ENCODE data around the gene AGPAT2.
A peak's percentile ranks its signal among the peaks of the same experiment; 100 is the strongest.

DNA sequence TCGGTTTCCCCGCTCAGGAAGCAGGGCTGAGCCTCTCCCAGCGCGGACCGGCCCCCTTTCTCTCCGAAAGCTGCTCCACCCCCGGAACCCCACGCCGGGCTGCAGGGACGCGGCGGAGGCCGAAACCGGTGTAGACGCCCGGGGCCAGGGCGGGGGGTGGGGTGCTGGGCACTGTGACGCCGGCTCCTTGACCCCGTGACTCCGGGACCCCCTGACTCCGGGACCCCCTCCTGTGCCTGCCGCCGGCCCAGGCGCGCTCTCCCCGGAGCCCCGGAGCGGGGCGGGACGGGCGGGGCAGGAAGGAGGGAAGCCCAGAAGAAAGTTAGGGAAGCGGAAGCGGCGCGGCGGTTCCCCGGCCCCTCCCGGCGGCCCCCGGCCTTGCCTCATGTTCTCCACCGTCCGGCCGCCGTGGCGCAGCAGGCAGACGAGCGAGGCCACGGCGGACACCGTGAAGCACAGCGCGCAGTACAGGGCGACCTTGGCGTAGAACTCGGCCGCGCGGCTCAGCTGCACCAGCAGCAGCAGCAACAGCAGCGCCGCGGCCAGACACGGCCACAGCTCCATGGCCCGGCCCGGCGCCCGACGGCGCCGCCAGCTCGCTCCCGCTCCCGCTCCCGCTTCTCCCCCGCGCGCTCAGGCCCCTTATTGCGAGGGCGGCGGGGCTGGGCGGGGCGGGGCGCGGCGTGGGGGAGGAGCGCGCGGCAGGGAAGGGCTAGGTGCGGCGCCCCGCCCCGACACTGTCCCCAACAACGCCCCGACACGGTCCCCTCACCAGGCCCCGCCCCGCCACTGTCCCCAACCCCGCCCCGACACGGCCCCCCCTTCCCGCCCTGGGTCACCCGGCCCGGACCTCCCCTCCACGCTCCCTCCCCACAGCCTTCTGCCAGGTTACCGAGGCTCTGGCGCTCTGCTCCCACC, at the start of gene AGPAT2:
- TF ChIP-seq CTCF (tag by site-specific recombination; IDR thresholded peaks at IDR 0.05) (peak; percentile 45; the same call in 1 of the 2 replicates), ZEB2 (tag by site-specific recombination; IDR thresholded peaks at IDR 0.05) (no peak; the same call in 1 of the 2 replicates), ZNF175 (tag by site-specific recombination; IDR thresholded peaks at IDR 0.05) (no peak), ZNF423 (tag by site-specific recombination; IDR thresholded peaks at IDR 0.05) (0 out of 2 replicates have a peak, but pooled peaks have one; percentile 32), PATZ1 (tag by site-specific recombination; IDR thresholded peaks at IDR 0.05) (peak; percentile 61; the same call in 1 of the 2 replicates), ZNF19 (tag by site-specific recombination; IDR thresholded peaks at IDR 0.05; ENCODE audit: low read depth) (no peak), ZSCAN16 (tag by site-specific recombination; IDR thresholded peaks at IDR 0.05) (no peak), ZNF214 (tag by site-specific recombination; IDR thresholded peaks at IDR 0.05; ENCODE audit: borderline replicate concordance) (no peak), ZNF133 (tag by site-specific recombination; IDR thresholded peaks at IDR 0.05) (no peak)
